Measurements from ENCODE around the gene NSG1. TPM values are rescaled to one million over a fixed set of nuclear protein-coding genes. Genes with fewer than 3 reads are reported as not detected.

Gene NSG1
- total and polyA plus RNA-seq, 2 donors (not counting 3 experiments of a cell fraction or from before 2014, with no cell fraction given): 2.0 to 2.9 TPM

- Histone ChIP-seq H3K79me2 (ENCODE audit: control insufficient read depth, insufficient read depth, low read length) (no peaks in the 10 kb centered on the region), H3K27ac (ENCODE audit: insufficient read depth, low read depth, low read length) (no peak overlapping the region), H3K4me3 (replicated peaks in 1 of 3; ENCODE audit: insufficient read depth in 1 of 3, low read depth in 1 of 3, low read length in 3 of 3) (no peak overlapping the region), H3K27me3 (ENCODE audit: control insufficient read depth in 2 of 2, insufficient read depth in 2 of 2, low read length in 2 of 2) (peaks cover 21 to 23% of the 10 kb centered on the region in 2 experiments), H4K20me1 (replicated peaks; ENCODE audit: control insufficient read depth, extremely low read depth, insufficient read depth, low read length) (no peaks in the 10 kb centered on the region), H3K4me1 (ENCODE audit: control insufficient read depth, extremely low read depth, insufficient read depth, low read length) (peaks cover 7% of the 10 kb centered on the region), H3K9me3 (replicated peaks; ENCODE audit: control insufficient read depth, insufficient read depth, low read length) (no peaks in the 10 kb centered on the region), H2AFZ (ENCODE audit: low read depth, low read length) (no peak overlapping the region), H3K4me2 (ENCODE audit: insufficient read depth, low read length) (no peak overlapping the region), H3K36me3 (ENCODE audit: control insufficient read depth in 2 of 2, extremely low read depth in 1 of 2, insufficient read depth in 2 of 2, low read length in 2 of 2) (no peaks in the 10 kb centered on the region), H3K9ac (replicated peaks; ENCODE audit: extremely low read depth, insufficient read depth, low read length) (no peak overlapping the region), H3K9me1 (replicated peaks; ENCODE audit: control insufficient read depth, extremely low read depth, insufficient read depth, low read length) (no peaks in the 10 kb centered on the region)
- DNase-seq (ENCODE audit: low read depth, low spot score) (no peak), FAIRE-seq (no peak)
- CTCF ChIA-PET: no interaction called here
- dilution Hi-C loops (cut with MboI; ENCODE audit: extremely low pct_ligation_motif_present, low sequenced_read_pairs): no loop called here
- BruUV-seq (replicated peaks): no TSS peak
- POLR2A ChIA-PET: no interaction called here
- intact Hi-C loops (cut with micrococcal nuclease): no loop called here
- TF ChIP-seq EZH2 (IDR thresholded peaks at IDR 0.05; ENCODE audit: borderline replicate concordance, low read depth, low read length, severe bottlenecking): no peak
- no peak for TF ChIP-seq FOS (IDR thresholded peaks at IDR 0.05; ENCODE audit: borderline replicate concordance, insufficient read depth, low read length)
- no peak for TF ChIP-seq CTCF (IDR thresholded peaks at IDR 0.05; ENCODE audit: extremely low read depth in 1 of 2, insufficient read depth in 1 of 2, low read depth in 1 of 2, low read length in 2 of 2)
These were observed 3.8 kb downstream of the NSG1 start for GRCh38 chr4:4390515-4391240.

- no TSS peak for BruUV-seq (replicated peaks)
- Histone ChIP-seq H3K4me3 (replicated peaks in 1 of 3; ENCODE audit: insufficient read depth in 1 of 3, low read depth in 1 of 3, low read length in 3 of 3) (no peak overlapping the region), H3K4me1 (ENCODE audit: control insufficient read depth, extremely low read depth, insufficient read depth, low read length) (peaks cover 7% of the 10 kb centered on the region), H3K4me2 (ENCODE audit: insufficient read depth, low read length) (no peak overlapping the region), H3K27me3 (ENCODE audit: control insufficient read depth in 2 of 2, insufficient read depth in 2 of 2, low read length in 2 of 2) (peaks cover 14 to 18% of the 10 kb centered on the region in 2 experiments), H3K27ac (ENCODE audit: insufficient read depth, low read depth, low read length) (no peak overlapping the region), H2AFZ (ENCODE audit: low read depth, low read length) (no peak overlapping the region), H3K9me3 (replicated peaks; ENCODE audit: control insufficient read depth, insufficient read depth, low read length) (no peaks in the 10 kb centered on the region), H3K9me1 (replicated peaks; ENCODE audit: control insufficient read depth, extremely low read depth, insufficient read depth, low read length) (no peaks in the 10 kb centered on the region), H3K79me2 (ENCODE audit: control insufficient read depth, insufficient read depth, low read length) (no peaks in the 10 kb centered on the region), H3K9ac (replicated peaks; ENCODE audit: extremely low read depth, insufficient read depth, low read length) (no peak overlapping the region), H4K20me1 (replicated peaks; ENCODE audit: control insufficient read depth, extremely low read depth, insufficient read depth, low read length) (no peaks in the 10 kb centered on the region), H3K36me3 (ENCODE audit: control insufficient read depth in 2 of 2, extremely low read depth in 1 of 2, insufficient read depth in 2 of 2, low read length in 2 of 2) (no peaks in the 10 kb centered on the region)
- TF ChIP-seq POLR2AphosphoS5 (IDR thresholded peaks at IDR 0.05; ENCODE audit: insufficient read depth, low read depth, low read length) (no peak), CTCF (IDR thresholded peaks at IDR 0.05; ENCODE audit: extremely low read depth in 1 of 2, insufficient read depth in 1 of 2, low read depth in 1 of 2, low read length in 2 of 2) (no peak), POLR2A (IDR thresholded peaks at IDR 0.05; ENCODE audit: low read depth, low read length) (no peak), MAX (IDR thresholded peaks at IDR 0.05; ENCODE audit: insufficient read depth, insufficient read length) (no peak), GATA2 (IDR thresholded peaks at IDR 0.05; ENCODE audit: insufficient read depth, insufficient read length, low read depth, low read length) (no peak), FOS (IDR thresholded peaks at IDR 0.05; ENCODE audit: borderline replicate concordance, insufficient read depth, low read length) (no peak), EZH2 (IDR thresholded peaks at IDR 0.05; ENCODE audit: borderline replicate concordance, low read depth, low read length, severe bottlenecking) (no peak), MYC (IDR thresholded peaks at IDR 0.05; ENCODE audit: low read depth, low read length) (no peak), JUN (IDR thresholded peaks at IDR 0.05; ENCODE audit: borderline replicate concordance, insufficient read depth, insufficient read length, low read depth) (no peak)
- DNase-seq (ENCODE audit: low read depth, low spot score): no peak
- intact Hi-C loops (cut with micrococcal nuclease) (no loop called here), dilution Hi-C loops (cut with MboI; ENCODE audit: extremely low pct_ligation_motif_present, low sequenced_read_pairs) (no loop called here)
- ChIA-PET CTCF (no interaction called here), POLR2A (no interaction called here)
- FAIRE-seq: no peak
These were observed 5.0 kb downstream of the NSG1 start for GRCh38 chr4:4391866-4392265.

Measured in endothelial cell of umbilical vein (primary cell).